HG03097 (cell line): Measurements from ENCODE around the gene PLBD2.

ENCODE experiments used
- ATAC-seq: cut with Tn5 transposase; IDR thresholded peaks from one replicate; pipeline ENCODE4 v1.9.1; 2021; ENCODE audit not compliant: unreplicated experiment, low FRiP score

PLBD2 gene

DNA sequence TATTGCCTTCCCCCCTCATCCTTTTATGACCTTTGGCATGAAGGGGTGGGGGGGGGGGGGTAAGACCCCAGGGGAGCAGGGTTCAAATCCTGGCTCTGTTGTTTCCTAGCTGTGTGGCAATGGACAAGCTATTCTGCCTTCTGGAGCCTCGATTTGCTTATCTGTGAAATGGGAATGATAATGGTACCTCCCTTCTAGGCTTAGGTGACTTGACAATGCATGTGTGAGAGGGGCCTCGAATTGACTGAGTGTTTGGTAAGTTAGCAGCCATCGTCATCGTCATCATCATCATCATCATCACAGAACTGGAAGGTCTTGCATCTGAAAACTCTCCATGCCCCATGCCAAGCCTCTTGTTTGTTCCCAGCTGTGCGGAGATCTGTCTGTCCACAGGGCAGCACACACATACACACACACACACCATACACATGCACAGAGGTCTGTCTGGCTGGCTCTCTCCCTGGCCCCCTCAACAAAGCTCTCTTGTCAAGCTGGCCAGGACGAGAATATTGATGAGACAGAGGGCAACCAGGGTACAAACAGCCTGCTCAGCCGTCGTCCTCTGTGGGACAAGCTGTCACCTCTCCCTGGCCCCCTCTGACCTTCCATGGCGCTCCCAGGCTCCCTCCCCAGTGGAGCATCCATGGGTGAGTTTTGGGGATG, 51.2 kb downstream of the PLBD2 start:
- no peak for ATAC-seq

- ATAC-seq = no peak
Measured at GRCh38 chr12:113413488-113413939, 55.1 kb downstream of the PLBD2 start.

GRCh38 chr12:113414519-113415038, 56.2 kb downstream of the PLBD2 start:
- no peak for ATAC-seq

GRCh38 chr12:113416091-113416754, 57.8 kb downstream of the PLBD2 start:
- no peak for ATAC-seq

GRCh38 chr12:113418213-113418879, 60.0 kb downstream of the PLBD2 start:
- ATAC-seq = no peak

- ATAC-seq = no peak
Measured at GRCh38 chr12:113420996-113421595, 62.7 kb downstream of the PLBD2 start.

- peak; percentile 87 for ATAC-seq
Measured at GRCh38 chr12:113422030-113422885, 63.9 kb downstream of the PLBD2 start, which contains the start of gene SDSL. Gene SDSL (plus strand): TSS chr12:113422380. CDS start chr12:113427983, 5,603 bp downstream.

DNA sequence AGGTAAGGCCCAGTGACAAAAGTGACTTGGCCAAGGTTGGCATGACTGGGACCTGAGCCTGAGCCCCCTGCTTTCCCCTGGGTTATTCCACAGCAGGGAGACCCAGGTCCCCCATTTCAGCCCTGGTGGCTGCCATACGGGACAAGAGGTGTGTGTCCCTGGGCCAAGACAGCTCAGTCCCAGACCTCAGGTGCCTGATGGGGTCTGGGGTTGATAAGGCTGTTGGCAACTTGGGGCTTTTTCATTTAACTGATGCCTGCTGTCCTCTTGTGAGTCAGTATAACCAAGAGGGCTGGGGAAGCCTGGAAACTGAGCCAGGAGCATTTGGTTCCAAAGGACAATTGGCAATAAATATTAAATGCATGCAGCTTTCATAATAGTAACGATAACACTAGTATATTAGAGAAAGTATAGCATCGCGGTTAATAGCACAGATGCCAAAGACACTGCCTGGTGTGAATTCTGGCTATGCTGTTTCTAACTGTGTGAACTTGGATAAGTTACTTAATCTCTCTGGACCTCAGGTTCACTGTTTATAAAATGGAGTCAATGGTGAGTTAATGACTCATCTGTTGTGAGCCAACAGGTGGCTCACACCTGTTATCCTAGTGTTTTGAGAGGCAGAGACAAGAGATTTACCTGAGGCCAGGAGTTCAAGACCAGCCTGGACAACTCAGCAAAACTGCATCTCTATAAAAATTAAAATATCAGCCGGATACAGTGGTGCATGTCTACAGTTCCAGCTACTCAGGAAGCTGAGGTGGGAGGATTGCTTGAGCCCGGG, 64.7 kb downstream of the PLBD2 start:
- ATAC-seq = no peak

- ATAC-seq = no peak
Measured at GRCh38 chr12:113424456-113424855, 66.1 kb downstream of the PLBD2 start.

DNA sequence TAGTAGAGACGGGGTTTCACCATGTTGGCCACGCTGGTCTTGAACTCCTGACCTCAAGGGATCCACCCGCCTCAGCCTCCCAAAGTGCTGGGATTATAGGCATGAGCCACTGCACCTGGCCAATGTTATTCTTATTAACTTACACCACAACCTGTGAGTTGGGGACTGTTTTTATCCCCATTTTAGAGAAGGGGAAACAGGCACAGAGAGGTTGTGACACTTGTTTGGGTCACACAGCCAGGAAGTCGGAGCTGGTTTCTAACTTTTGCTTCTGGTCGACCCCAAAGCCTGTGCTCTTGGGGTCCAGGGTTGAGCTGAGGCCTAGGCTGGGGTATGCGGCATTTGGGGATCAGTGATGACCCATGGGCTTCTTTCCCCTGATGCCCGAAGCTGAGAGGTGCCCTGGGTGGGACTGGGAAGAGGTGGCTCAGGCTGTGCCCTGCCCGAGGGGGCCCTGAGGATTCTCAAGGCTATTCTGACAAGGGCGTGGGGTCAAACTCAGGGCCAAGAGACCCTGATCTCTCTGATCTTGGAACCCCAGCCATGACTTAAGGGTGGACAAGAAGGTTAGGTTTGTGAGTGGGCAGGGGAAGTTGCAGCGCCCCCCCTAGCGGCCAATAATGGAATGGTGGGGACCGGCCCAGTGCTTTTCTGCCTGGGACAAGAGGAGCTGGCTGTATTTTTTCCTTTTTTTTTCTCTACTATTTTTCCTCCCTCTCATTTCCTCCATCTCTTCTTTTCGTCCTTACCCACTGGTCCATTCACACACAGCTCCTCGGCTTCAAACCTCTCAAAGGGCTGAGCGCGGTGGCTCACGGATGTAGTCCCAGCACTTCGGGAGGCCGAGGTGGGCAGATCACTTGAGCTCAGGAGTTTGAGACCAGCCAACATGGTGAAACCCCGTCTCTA, 66.8 kb downstream of the PLBD2 start:
- no peak for ATAC-seq

GRCh38 chr12:113425960-113426453, 67.6 kb downstream of the PLBD2 start:
- ATAC-seq = no peak

GRCh38 chr12:113427882-113428281, 69.5 kb downstream of the PLBD2 start:
- ATAC-seq = no peak

GRCh38 chr12:113428482-113428881, 70.1 kb downstream of the PLBD2 start:
- no peak for ATAC-seq

GRCh38 chr12:113432986-113433385, 74.6 kb downstream of the PLBD2 start:
- ATAC-seq = no peak

GRCh38 chr12:113435367-113435766, 77.0 kb downstream of the PLBD2 start:
- no peak for ATAC-seq

- ATAC-seq = no peak
Measured at GRCh38 chr12:113436586-113436985, 78.2 kb downstream of the PLBD2 start.

DNA sequence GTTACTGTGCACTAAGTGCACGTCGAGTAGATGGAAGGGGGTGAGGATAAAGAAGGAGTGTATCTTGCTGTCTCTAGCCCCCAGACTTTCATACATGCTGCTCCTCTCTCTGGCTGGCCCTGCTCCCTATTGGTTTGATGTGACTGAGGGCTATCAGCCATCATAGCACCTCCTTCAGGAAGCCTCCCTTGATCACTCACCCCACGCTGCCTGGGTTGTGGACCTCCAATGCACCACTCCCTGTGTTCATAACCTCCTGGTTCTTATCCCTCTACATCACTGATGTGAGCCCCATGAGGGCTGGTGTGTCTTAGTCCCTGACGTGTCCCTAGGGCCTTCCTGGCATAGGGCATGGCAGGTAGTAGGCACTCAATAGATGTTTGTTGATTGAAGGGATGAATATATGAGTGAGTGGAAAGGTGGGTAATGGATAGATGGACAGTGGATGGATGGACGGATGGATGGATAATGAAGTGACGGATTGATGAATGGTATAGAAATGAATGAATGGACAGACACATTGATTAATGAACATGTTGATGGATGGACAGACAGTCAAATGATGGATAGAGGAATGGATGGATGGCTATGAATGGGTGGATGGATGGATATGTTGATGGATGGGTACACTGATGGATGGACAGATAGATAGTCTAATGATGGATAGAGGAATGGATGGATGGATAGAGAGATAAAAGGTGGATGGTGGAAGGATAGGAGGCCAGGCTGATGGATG, 78.8 kb downstream of the PLBD2 start:
- ATAC-seq = no peak
